Panc1 (cell line): Measurements from ENCODE around the gene UGT1A8. TPM values are rescaled to one million over a fixed set of nuclear protein-coding genes. Genes with fewer than 3 reads are reported as not detected.

ENCODE experiments used
- ATAC-seq: fragments of 200-7000 bp; cut with Tn5 transposase; 2 replicates; pipeline ENCODE4 v1.9.1; 2020; ENCODE audit warnings: mild to moderate bottlenecking, moderate library complexity
- BruUV-seq: library from RNA; stranded (reverse); fragments of 400-500 nt; replicated peaks from 2 replicates; lab custom pipeline; 2021; lab: Mats Ljungman, UMichigan
- CTCF ChIA-PET: fragments of 300-600 bp; sonication (Branson Sonifier 250); formaldehyde crosslinking; loops from one replicate; lab custom pipeline; 2022; ENCODE audit warnings: antibody characterized with exemption; lab: Charles Lee
- POLR2A ChIA-PET: fragments of 300-600 bp; sonication (Branson Sonifier 250); formaldehyde crosslinking; loops from one replicate; lab custom pipeline; 2022; ENCODE audit warnings: antibody characterized with exemption; lab: Charles Lee
- DNase-seq: peaks from one replicate; pipeline ENCODE4 v3.0.0-alpha.2; 2010; ENCODE audit warnings: low read depth, low spot score
- H3K27ac ChIP-seq: 2 replicates; pipeline ENCODE4 v1.5.1; 2011; ENCODE audit warnings: mild to moderate bottlenecking, low read length, inconsistent platforms
- H3K27me3 ChIP-seq: fragments of 200-500 bp; sonication (Bioruptor generic); 2 replicates; pipeline ENCODE4 v1.6.0; 2014; ENCODE audit warnings: low read length, inconsistent platforms; ENCODE audit not compliant: control insufficient read depth, insufficient read depth
- H3K36me3 ChIP-seq: fragments of 200-500 bp; sonication (Bioruptor generic); 2 replicates; pipeline ENCODE4 v1.5.1; 2014; ENCODE audit warnings: inconsistent platforms, mild to moderate bottlenecking, low read length, moderate library complexity; ENCODE audit not compliant: control insufficient read depth, insufficient read depth
- H3K4me1 ChIP-seq: 2 replicates; pipeline ENCODE4 v1.5.1; 2011; ENCODE audit warnings: inconsistent platforms, mild to moderate bottlenecking, low read length, moderate library complexity; ENCODE audit not compliant: control insufficient read depth, insufficient read depth
- H3K4me3 ChIP-seq, 2 experiments: 2 replicates each; pipeline ENCODE4 v1.5.1; 2011 to 2012; ENCODE audit warnings: low read depth in 2 of 2, low read length in 2 of 2, mild to moderate bottlenecking in 2 of 2, inconsistent platforms in 1 of 2, moderate library complexity in 1 of 2
- H3K9me3 ChIP-seq: fragments of 200-500 bp; sonication (Bioruptor generic); 2 replicates; pipeline ENCODE4 v1.5.1; 2014; ENCODE audit warnings: low read depth, mild to moderate bottlenecking, inconsistent platforms, low read length, moderate library complexity; ENCODE audit not compliant: control insufficient read depth, insufficient read depth
- POLR2AphosphoS5 ChIP-seq: IDR thresholded peaks from 2 replicates; pipeline ENCODE4 v1.6.1; 2012; ENCODE audit warnings: mild to moderate bottlenecking, low read depth, low read length, moderate library complexity
- SIN3A ChIP-seq: IDR thresholded peaks from 2 replicates; pipeline ENCODE4 v1.6.1; 2012; ENCODE audit warnings: low read depth, mild to moderate bottlenecking, low read length, moderate library complexity, borderline replicate concordance; ENCODE audit not compliant: insufficient read depth
- TCF7L2 ChIP-seq: IDR thresholded peaks from 2 replicates; pipeline ENCODE4 v1.6.1; 2011; ENCODE audit warnings: mild to moderate bottlenecking, low read depth, low read length, inconsistent platforms
- in situ Hi-C: cut with HindIII; loops from 2 replicates; pipeline ENCODE4 v1.10.0; 2016; ENCODE audit warnings: low sequenced_read_pairs, low pct_unique_long_range_greater_than_20kb
- intact Hi-C: fragments of 100-400 bp; cut with micrococcal nuclease; formaldehyde crosslinking; loops from one replicate; pipeline ENCODE4 v1.10.0; 2022; ENCODE audit not compliant: unreplicated experiment
- total RNA-seq: library from RNA; stranded (reverse); gene quantifications from one replicate; pipeline ENCODE4 v1.2.1, GENCODE V29; 2021; ENCODE audit not compliant: unreplicated experiment
- TF ChIP-seq, protein P1 (sequence below), 2 experiments: IDR thresholded peaks; 2 replicates each; pipeline ENCODE4 v1.6.1; 2011 to 2012; ENCODE audit warnings: low read depth in 2 of 2, control low read depth in 1 of 2, low read length in 1 of 2, mild to moderate bottlenecking in 1 of 2, moderate library complexity in 1 of 2; ENCODE audit not compliant: insufficient read depth in 1 of 2
- TF ChIP-seq, protein P2 (sequence below): fragments of 450-650 bp; IDR thresholded peaks from 2 replicates; pipeline ENCODE4 v1.5.1; 2017; ENCODE audit warnings: mild to moderate bottlenecking

UGT1A8 gene
- total RNA-seq, 1 experiment from 2014 or later: 0.15 TPM

DNA sequence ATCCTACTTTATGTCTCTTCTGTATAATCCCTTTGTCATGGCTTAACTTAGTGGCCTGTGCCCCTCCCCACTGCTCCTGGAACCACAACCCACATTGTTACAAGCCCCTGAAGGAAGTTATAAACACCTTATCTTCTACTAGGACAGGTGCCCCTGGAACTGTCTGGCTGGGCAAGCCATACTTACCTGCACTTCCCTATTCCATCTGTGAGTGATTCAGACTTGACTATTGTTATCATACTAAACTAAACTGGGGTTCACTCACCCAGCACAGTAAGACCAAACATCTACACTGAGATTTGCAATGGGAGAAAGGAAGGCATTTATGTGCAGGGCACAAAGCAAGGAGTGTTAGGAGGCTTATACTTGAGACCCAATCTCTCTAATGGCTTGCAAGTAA is 71.6 kb downstream of the UGT1A8 start:
- in situ Hi-C loops: no loop called here
- Histone ChIP-seq H3K27me3 (no peaks in the 10 kb centered on the region), H3K27ac (peak overlapping the region; percentile 18; the same call in 1 of the 2 replicates), H3K4me3 (no peak overlapping the region), H3K4me1 (peaks cover 8% of the 10 kb centered on the region), H3K36me3 (no peaks in the 10 kb centered on the region), H3K9me3 (no peaks in the 10 kb centered on the region)
- CTCF ChIA-PET: no interaction called here
- ATAC-seq (no peak), DNase-seq (no peak)
- TF ChIP-seq, protein P1, sequence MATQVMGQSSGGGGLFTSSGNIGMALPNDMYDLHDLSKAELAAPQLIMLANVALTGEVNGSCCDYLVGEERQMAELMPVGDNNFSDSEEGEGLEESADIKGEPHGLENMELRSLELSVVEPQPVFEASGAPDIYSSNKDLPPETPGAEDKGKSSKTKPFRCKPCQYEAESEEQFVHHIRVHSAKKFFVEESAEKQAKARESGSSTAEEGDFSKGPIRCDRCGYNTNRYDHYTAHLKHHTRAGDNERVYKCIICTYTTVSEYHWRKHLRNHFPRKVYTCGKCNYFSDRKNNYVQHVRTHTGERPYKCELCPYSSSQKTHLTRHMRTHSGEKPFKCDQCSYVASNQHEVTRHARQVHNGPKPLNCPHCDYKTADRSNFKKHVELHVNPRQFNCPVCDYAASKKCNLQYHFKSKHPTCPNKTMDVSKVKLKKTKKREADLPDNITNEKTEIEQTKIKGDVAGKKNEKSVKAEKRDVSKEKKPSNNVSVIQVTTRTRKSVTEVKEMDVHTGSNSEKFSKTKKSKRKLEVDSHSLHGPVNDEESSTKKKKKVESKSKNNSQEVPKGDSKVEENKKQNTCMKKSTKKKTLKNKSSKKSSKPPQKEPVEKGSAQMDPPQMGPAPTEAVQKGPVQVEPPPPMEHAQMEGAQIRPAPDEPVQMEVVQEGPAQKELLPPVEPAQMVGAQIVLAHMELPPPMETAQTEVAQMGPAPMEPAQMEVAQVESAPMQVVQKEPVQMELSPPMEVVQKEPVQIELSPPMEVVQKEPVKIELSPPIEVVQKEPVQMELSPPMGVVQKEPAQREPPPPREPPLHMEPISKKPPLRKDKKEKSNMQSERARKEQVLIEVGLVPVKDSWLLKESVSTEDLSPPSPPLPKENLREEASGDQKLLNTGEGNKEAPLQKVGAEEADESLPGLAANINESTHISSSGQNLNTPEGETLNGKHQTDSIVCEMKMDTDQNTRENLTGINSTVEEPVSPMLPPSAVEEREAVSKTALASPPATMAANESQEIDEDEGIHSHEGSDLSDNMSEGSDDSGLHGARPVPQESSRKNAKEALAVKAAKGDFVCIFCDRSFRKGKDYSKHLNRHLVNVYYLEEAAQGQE (IDR thresholded peaks at IDR 0.05; ENCODE audit: insufficient read depth in 1 of 2, low read depth in 2 of 2, low read length in 1 of 2): no peak
- TF ChIP-seq, protein P2, sequence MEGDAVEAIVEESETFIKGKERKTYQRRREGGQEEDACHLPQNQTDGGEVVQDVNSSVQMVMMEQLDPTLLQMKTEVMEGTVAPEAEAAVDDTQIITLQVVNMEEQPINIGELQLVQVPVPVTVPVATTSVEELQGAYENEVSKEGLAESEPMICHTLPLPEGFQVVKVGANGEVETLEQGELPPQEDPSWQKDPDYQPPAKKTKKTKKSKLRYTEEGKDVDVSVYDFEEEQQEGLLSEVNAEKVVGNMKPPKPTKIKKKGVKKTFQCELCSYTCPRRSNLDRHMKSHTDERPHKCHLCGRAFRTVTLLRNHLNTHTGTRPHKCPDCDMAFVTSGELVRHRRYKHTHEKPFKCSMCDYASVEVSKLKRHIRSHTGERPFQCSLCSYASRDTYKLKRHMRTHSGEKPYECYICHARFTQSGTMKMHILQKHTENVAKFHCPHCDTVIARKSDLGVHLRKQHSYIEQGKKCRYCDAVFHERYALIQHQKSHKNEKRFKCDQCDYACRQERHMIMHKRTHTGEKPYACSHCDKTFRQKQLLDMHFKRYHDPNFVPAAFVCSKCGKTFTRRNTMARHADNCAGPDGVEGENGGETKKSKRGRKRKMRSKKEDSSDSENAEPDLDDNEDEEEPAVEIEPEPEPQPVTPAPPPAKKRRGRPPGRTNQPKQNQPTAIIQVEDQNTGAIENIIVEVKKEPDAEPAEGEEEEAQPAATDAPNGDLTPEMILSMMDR: no peak
- TF ChIP-seq SIN3A: no peak
- no peak for TF ChIP-seq POLR2AphosphoS5
- no peak for TF ChIP-seq TCF7L2
- POLR2A ChIA-PET: no interaction called here
- no TSS peak for BruUV-seq
- intact Hi-C loops: no loop called here

DNA sequence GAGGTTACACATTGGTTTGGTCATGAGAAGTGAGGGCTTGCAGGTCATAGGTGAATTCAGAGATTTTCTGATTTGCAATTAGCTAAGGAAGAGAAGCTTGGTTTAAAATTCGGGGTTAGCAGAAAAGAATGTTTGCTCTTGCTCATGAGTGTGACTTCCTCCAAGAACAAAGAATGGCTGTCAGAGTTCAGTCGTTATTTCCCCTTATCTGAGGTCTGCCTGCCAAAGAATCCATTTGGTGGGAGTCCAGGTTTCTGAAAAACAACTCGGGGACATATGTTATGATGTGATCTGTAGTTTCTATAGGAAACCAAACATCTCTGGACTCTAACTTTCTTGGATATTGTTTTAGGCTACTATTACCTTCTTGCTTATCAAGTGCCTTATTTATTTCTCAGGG is 72.1 kb downstream of the UGT1A8 start:
- TF ChIP-seq, protein P2: no peak
- TF ChIP-seq, protein P1 (IDR thresholded peaks at IDR 0.05; ENCODE audit: insufficient read depth in 1 of 2, low read depth in 2 of 2, low read length in 1 of 2): no peak
- TF ChIP-seq TCF7L2 (no peak), POLR2AphosphoS5 (no peak), SIN3A (no peak)
- Histone ChIP-seq H3K27ac (peak overlapping the region; percentile 18; the same call in 1 of the 2 replicates), H3K4me3 (no peak overlapping the region), H3K27me3 (no peaks in the 10 kb centered on the region), H3K4me1 (peaks cover 8% of the 10 kb centered on the region), H3K9me3 (no peaks in the 10 kb centered on the region), H3K36me3 (no peaks in the 10 kb centered on the region)
- no TSS peak for BruUV-seq
- intact Hi-C loops (no loop called here), in situ Hi-C loops (no loop called here)
- no peak for ATAC-seq
- ChIA-PET POLR2A (no interaction called here), CTCF (no interaction called here)
- no peak for DNase-seq
